DND-41 (cell line): ENCODE measurements around the gene ST3GAL4.

Experiments used
- CTCF ChIP-seq: IDR thresholded peaks from 2 replicates; pipeline ENCODE4 v1.5.1; 2012; ENCODE audit warnings: borderline replicate concordance, low read length, moderate library complexity, mild to moderate bottlenecking; ENCODE audit not compliant: poor library complexity, severe bottlenecking; ENCODE audit errors: extremely low read depth
- EZH2 ChIP-seq: IDR thresholded peaks from 3 replicates; pipeline ENCODE4 v1.6.1; 2012; ENCODE audit warnings: borderline replicate concordance, low read depth, mild to moderate bottlenecking, moderate library complexity, low read length, inconsistent platforms; ENCODE audit not compliant: severe bottlenecking

- TF ChIP-seq CTCF (no peak), EZH2 (no peak)
Measured at GRCh38 chr11:126433989-126434949, 78.8 kb downstream of the ST3GAL4 start.
